Measurements from ENCODE around the gene AHRR. TPM values are rescaled to one million over a fixed set of nuclear protein-coding genes. Genes with fewer than 3 reads are reported as not detected.

AHRR gene
- total and polyA plus RNA-seq, 9 donors: 1.4 to 6.9 (median 2.8) TPM

DNA sequence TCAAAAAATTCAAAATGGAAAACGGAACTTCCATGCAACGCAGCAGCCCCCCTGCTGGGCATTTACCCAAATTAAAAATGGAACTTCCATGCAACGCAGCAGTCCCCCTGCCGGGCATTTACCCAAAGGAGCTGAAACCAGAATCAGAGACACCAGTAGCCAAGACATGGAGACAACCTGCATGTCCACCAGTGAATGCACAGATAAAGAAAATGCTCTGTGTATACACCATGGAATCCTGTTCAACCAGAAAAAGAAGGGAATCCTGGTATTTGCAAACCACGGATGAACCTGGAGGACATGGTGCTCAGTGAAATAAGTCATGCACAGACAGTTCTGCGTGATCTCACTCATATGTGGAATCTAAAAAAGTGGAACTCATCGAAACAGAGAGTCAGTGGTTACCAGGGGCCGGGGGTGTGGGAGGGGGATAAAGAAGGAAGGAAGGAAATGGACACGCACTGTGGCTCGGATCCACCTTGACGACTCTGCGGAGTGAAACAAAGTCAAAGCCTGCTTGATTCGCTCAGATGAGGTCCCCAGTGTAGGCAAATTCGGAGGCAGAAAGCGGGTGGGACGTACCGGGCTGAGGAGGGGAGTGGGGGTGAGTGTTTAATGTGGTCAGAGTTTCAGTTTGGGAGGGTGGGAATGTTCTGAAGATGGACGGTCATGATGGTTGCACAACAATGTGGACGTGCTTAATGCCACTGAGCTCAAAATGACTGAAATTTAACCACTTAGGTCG is 81.3 kb downstream of the AHRR start:
- 81% methylated on average over 19 of the region's 20 CpGs for WGBS (ENCODE audit: insufficient coverage)
- Histone ChIP-seq H3K36me3 (ENCODE audit: control insufficient read depth, insufficient read depth, low read length) (no peaks in the 10 kb centered on the region), H3K27me3 (ENCODE audit: control insufficient read depth, insufficient read depth, low read length) (peaks cover 10% of the 10 kb centered on the region), H3K4me1 (ENCODE audit: control insufficient read depth, insufficient read depth, low read length) (peaks cover 30% of the 10 kb centered on the region), H3K27ac (ENCODE audit: low read length) (no peak overlapping the region), H3K9me3 (replicated peaks; ENCODE audit: control insufficient read depth, low read depth, low read length) (no peaks in the 10 kb centered on the region), H3K4me3 (ENCODE audit: low read length) (no peak overlapping the region)
- no peak for DNase-seq

DNA sequence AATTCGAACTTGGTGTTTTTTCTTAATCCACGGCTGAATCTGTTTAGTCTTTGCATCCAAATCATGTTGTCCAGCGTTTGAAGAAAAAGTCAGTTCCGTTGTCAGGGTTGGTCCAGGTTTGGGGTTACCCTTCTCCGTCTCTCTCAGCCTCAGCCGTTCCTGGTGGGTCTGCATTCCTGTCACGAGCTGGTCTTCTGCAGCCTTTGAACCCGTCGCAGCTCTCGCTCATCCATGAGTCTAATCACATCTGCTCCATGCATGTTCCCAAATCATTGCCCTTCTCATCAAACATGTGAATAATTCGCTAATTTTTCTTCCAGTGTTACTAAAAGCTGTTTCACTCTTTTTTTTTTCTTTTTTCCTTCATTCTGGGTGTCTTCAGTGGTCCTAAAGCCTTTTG is 82.5 kb downstream of the AHRR start:
- WGBS (ENCODE audit: insufficient coverage): 90% methylated on average over 10 of the region's 11 CpGs
- H3K27ac ChIP-seq (ENCODE audit: low read length): no peak overlapping the region

DNA sequence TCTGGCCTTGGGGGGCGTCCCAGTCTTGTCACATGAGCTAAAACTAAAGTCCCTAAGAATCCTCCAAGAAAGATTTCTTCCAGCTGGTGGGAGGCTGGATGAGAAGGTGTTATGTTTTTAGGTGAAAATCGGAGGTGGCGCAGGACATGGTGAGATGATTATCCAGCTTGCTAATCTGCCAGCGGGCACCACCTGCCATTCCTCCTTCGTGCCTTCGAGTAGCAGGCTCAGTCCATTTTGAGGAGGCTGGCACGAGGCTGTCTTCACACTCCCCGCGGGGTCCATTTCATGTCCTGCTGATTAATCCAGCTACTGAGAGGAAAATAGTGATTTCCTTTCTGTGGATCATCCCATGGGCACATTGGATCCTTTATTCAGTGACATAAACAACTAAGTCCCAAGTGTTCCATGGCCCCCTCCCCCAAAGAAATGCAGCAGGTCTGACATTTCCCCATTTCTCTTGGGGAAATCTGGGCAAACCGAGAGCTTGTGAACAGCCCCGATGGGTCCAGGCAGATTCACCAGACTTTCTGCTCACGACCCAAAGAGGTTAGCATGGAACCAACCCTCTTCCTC is 83.2 kb downstream of the AHRR start:
- no peak overlapping the region for H3K4me3 ChIP-seq (ENCODE audit: low read length)
- H3K27ac ChIP-seq (ENCODE audit: low read length): no peak overlapping the region
- peaks cover 15% of the 10 kb centered on the region for H3K4me1 ChIP-seq (ENCODE audit: control insufficient read depth, insufficient read depth, low read length)
- 92% methylated on average over 7 of the region's 12 CpGs for WGBS (ENCODE audit: insufficient coverage)
- peaks cover 10% of the 10 kb centered on the region for H3K27me3 ChIP-seq (ENCODE audit: control insufficient read depth, insufficient read depth, low read length)
- no peak for DNase-seq
- no peaks in the 10 kb centered on the region for H3K36me3 ChIP-seq (ENCODE audit: control insufficient read depth, insufficient read depth, low read length)
- H3K9me3 ChIP-seq (replicated peaks; ENCODE audit: control insufficient read depth, low read depth, low read length): no peaks in the 10 kb centered on the region

More for the DNA sequence above, 82.5 kb downstream of the AHRR start:
- no peaks in the 10 kb centered on the region for H3K36me3 ChIP-seq (ENCODE audit: control insufficient read depth, insufficient read depth, low read length)
- no peaks in the 10 kb centered on the region for H3K9me3 ChIP-seq (replicated peaks; ENCODE audit: control insufficient read depth, low read depth, low read length)
- DNase-seq: no peak
- peaks cover 22% of the 10 kb centered on the region for H3K4me1 ChIP-seq (ENCODE audit: control insufficient read depth, insufficient read depth, low read length)
- peaks cover 10% of the 10 kb centered on the region for H3K27me3 ChIP-seq (ENCODE audit: control insufficient read depth, insufficient read depth, low read length)
- no peak overlapping the region for H3K4me3 ChIP-seq (ENCODE audit: low read length)

DNA sequence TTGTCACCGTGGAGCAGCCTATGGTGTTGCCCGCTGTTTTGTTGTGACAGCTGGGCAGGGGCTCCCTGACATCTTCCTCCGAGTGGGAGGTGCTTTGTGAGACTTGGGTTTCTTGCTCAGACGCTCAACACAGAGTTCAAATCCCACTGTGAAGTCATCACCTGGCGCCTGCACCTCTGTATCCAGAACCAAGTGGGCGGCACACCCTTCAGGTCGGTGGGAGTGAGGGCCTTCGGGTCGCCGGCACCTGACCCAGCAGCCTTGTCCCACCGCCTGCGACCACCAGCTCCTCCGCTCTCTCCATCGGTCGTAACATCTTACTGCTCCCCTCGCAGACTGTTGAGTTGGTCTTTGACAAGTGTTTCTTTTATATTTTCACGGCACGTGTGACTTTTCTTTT is 83.9 kb downstream of the AHRR start:
- H3K27ac ChIP-seq (ENCODE audit: low read length): no peak overlapping the region
- H3K4me3 ChIP-seq (ENCODE audit: low read length): no peak overlapping the region
- WGBS (ENCODE audit: insufficient coverage): 76% methylated on average over 13 of the region's 18 CpGs
- peaks cover 9% of the 10 kb centered on the region for H3K4me1 ChIP-seq (ENCODE audit: control insufficient read depth, insufficient read depth, low read length)
- no peaks in the 10 kb centered on the region for H3K9me3 ChIP-seq (replicated peaks; ENCODE audit: control insufficient read depth, low read depth, low read length)
- H3K27me3 ChIP-seq (ENCODE audit: control insufficient read depth, insufficient read depth, low read length): peaks cover 10% of the 10 kb centered on the region
- DNase-seq: no peak
- H3K36me3 ChIP-seq (ENCODE audit: control insufficient read depth, insufficient read depth, low read length): no peaks in the 10 kb centered on the region

DNA sequence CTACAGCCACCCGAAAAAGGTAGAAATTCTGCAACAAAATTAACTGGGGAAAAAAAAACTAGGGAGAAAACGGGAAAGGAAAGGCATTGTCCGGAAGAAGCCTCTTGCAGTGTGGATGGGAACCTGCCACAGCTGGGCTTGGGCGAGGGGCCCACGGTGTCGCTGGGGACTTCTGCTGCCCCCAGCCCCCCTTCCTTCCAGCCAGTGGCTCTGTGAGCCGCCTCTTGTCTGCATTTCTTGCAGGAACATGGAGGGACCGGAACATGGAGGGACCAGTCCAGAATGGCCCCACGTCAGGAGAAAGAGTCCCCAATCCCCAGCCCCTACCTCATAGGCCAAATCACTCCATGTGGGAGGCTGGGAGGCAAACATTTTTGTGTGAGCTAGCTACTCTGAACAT is 84.5 kb downstream of the AHRR start:
- DNase-seq: no peak
- Histone ChIP-seq H3K36me3 (ENCODE audit: control insufficient read depth, insufficient read depth, low read length) (no peaks in the 10 kb centered on the region), H3K4me3 (ENCODE audit: low read length) (no peak overlapping the region), H3K27ac (ENCODE audit: low read length) (no peak overlapping the region), H3K4me1 (ENCODE audit: control insufficient read depth, insufficient read depth, low read length) (peaks cover 4% of the 10 kb centered on the region), H3K9me3 (replicated peaks; ENCODE audit: control insufficient read depth, low read depth, low read length) (no peaks in the 10 kb centered on the region), H3K27me3 (ENCODE audit: control insufficient read depth, insufficient read depth, low read length) (peaks cover 10% of the 10 kb centered on the region)
- WGBS (ENCODE audit: insufficient coverage): 64% methylated on average over 3 of the region's 9 CpGs

DNA sequence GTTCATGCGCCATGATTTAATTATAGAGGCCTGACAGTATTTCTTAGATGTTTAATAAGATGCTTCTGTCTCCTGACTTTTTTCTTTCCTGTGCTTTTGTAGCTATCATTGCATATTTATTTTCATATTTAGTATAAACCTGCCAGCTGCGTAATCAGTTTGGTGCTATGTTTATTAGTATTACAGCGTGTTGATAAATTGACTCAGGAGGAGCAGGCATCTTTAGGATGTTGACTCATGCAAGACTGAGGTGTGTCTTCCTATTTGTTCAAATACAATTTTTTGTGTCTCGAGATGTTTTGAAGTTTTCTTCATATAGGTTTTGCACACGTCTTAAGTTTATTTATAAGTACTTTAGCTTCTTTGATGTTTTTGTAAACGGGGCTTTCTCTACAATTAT is 85.5 kb downstream of the AHRR start:
- DNase-seq: no peak
- Histone ChIP-seq H3K36me3 (ENCODE audit: control insufficient read depth, insufficient read depth, low read length) (no peaks in the 10 kb centered on the region), H3K4me1 (ENCODE audit: control insufficient read depth, insufficient read depth, low read length) (no peaks in the 10 kb centered on the region), H3K27me3 (ENCODE audit: control insufficient read depth, insufficient read depth, low read length) (peaks cover 8% of the 10 kb centered on the region), H3K27ac (ENCODE audit: low read length) (no peak overlapping the region), H3K4me3 (ENCODE audit: low read length) (no peak overlapping the region), H3K9me3 (replicated peaks; ENCODE audit: control insufficient read depth, low read depth, low read length) (no peaks in the 10 kb centered on the region)
- no CpG with 5 or more reads among the region's 6 CpGs for WGBS (ENCODE audit: insufficient coverage)

DNA sequence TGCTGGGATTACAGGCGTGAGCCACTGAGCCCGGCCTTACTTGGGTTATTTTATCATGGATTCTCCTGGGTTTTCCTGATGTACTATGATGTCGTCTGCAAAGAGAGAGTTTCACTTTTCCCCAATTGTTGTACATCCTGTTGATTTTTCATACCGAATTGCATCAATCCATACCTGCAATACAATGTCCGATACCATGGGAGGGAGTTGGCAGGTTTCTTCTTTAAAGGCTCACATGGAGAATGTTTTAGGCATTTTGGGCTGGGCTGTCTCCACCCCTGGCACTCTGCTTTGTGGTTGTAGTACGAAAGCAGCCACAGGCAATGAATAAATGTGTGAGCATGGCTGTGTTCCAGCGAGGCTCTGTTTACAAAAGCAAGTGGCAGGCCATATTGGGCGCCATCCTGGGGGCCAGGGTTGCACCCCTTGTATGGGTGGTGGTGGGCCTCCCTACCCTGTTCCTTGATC is 86.3 kb downstream of the AHRR start:
- Histone ChIP-seq H3K27ac (ENCODE audit: low read length) (no peak overlapping the region), H3K9me3 (replicated peaks; ENCODE audit: control insufficient read depth, low read depth, low read length) (no peaks in the 10 kb centered on the region), H3K4me3 (ENCODE audit: low read length) (no peak overlapping the region), H3K4me1 (ENCODE audit: control insufficient read depth, insufficient read depth, low read length) (no peaks in the 10 kb centered on the region), H3K36me3 (ENCODE audit: control insufficient read depth, insufficient read depth, low read length) (no peaks in the 10 kb centered on the region), H3K27me3 (ENCODE audit: control insufficient read depth, insufficient read depth, low read length) (peaks cover 8% of the 10 kb centered on the region)
- WGBS (ENCODE audit: insufficient coverage): 75% methylated on average over 2 of the region's 8 CpGs
- no peak for DNase-seq

DNA sequence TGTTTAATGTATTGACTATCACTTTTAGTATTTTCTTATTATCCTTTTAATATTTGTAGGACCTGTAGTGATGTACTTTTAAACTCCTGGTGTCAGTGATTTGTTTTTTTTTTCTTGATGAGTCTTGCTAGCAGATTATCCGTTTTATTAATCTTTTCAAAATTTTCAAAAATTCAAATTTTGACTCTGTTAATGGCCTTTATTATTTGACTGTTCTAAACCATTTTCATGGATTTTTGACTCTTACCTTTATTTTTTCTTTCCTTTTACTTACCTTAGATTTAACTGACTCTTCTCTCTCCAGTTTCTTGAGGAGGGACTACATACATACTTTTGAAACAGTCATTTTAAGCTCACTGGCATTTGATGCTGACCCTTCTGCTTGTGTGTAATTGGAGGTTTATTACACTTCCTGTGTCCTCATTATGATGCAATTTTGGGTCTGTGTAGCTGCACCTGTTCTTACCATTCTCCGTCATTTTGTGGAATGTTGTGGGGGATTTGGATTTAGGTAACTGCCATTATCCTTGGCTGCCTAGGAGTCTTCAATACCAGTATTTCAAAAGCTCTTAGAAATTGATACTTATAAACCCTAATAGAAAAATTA is 89.5 kb downstream of the AHRR start:
- no peaks in the 10 kb centered on the region for H3K36me3 ChIP-seq (ENCODE audit: control insufficient read depth, insufficient read depth, low read length)
- no peak for DNase-seq
- no peak overlapping the region for H3K27ac ChIP-seq (ENCODE audit: low read length)
- H3K27me3 ChIP-seq (ENCODE audit: control insufficient read depth, insufficient read depth, low read length): peaks cover 2% of the 10 kb centered on the region
- peaks cover 10% of the 10 kb centered on the region for H3K4me1 ChIP-seq (ENCODE audit: control insufficient read depth, insufficient read depth, low read length)
- WGBS (ENCODE audit: insufficient coverage): no CpG with 5 or more reads among the region's 2 CpGs
- H3K9me3 ChIP-seq (replicated peaks; ENCODE audit: control insufficient read depth, low read depth, low read length): no peaks in the 10 kb centered on the region
- no peak overlapping the region for H3K4me3 ChIP-seq (ENCODE audit: low read length)

DNA sequence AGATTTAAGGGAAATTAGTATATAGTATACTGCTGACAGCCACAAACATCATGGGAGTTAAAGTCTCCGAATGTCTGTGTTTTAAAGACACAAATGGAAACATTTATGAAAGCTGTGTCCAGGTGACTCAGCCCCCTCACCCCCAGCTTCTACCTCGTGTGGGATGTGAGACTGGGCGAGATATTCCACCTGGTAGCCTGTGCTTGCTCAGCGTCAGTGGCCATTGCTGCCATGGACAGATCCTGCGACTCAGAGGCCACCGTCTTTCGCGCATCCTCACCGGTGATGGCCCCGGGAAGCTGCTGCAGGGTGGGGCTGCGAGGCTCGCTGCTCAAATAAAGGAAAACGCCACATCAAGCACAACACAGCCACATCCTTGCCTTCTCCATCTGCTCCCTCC is 90.2 kb downstream of the AHRR start:
- no peak overlapping the region for H3K4me3 ChIP-seq (ENCODE audit: low read length)
- no peaks in the 10 kb centered on the region for H3K9me3 ChIP-seq (replicated peaks; ENCODE audit: control insufficient read depth, low read depth, low read length)
- H3K36me3 ChIP-seq (ENCODE audit: control insufficient read depth, insufficient read depth, low read length): no peaks in the 10 kb centered on the region
- WGBS (ENCODE audit: insufficient coverage): 71% methylated on average over 11 of the region's 13 CpGs
- no peaks in the 10 kb centered on the region for H3K27me3 ChIP-seq (ENCODE audit: control insufficient read depth, insufficient read depth, low read length)
- no peak overlapping the region for H3K27ac ChIP-seq (ENCODE audit: low read length)
- DNase-seq: no peak
- peaks cover 12% of the 10 kb centered on the region for H3K4me1 ChIP-seq (ENCODE audit: control insufficient read depth, insufficient read depth, low read length)

Data from muscle of leg (tissue), 11 donors.